Suprapubic skin (tissue), 4 donors: ENCODE results near the gene PNP. TPM values are rescaled to one million over a fixed set of nuclear protein-coding genes. Genes with fewer than 3 reads are reported as not detected.

Experiments
- DNase-seq, 2 donors: peaks; one replicate each; pipeline ENCODE4 v3.0.0-alpha.2; 2019; ENCODE audit warnings: low spot score in 2 of 2
- H3K27ac ChIP-seq: fragments of 200-600 bp; sonication (generic); one replicate; pipeline ENCODE4 v1.5.1; 2019
- H3K27me3 ChIP-seq: fragments of 200-600 bp; sonication (generic); one replicate; pipeline ENCODE4 v1.5.1; 2019
- H3K36me3 ChIP-seq: fragments of 200-600 bp; sonication (generic); one replicate; pipeline ENCODE4 v1.5.1; 2019
- H3K4me1 ChIP-seq: fragments of 200-600 bp; sonication (generic); one replicate; pipeline ENCODE4 v1.5.1; 2019
- H3K4me3 ChIP-seq: fragments of 200-600 bp; sonication (generic); one replicate; pipeline ENCODE4 v1.5.1; 2019; ENCODE audit warnings: mild to moderate bottlenecking
- H3K9me3 ChIP-seq: fragments of 200-600 bp; sonication (generic); one replicate; pipeline ENCODE4 v1.5.1; 2019
- CTCF ChIP-seq, 2 donors: fragments of 200-600 bp in 1 of 2; fragments of 450-650 bp in 1 of 2; sonication (generic) in 1 of 2; IDR thresholded peaks; one replicate each; pipeline ENCODE4 v1.5.1; 2016 to 2019; ENCODE audit warnings: antibody characterized with exemption in 2 of 2, mild to moderate bottlenecking in 1 of 2, moderate library complexity in 1 of 2
- EP300 ChIP-seq: sonication (generic); formaldehyde crosslinking; IDR thresholded peaks from one replicate; pipeline ENCODE4 v1.6.1; 2017; ENCODE audit warnings: antibody characterized with exemption
- POLR2A ChIP-seq, 2 donors: fragments of 450-650 bp; IDR thresholded peaks; one replicate each; pipeline ENCODE4 v1.6.1; 2017; ENCODE audit warnings: antibody characterized with exemption in 2 of 2, mild to moderate bottlenecking in 2 of 2, moderate library complexity in 2 of 2
- POLR2AphosphoS5 ChIP-seq, 3 donors: sonication (generic); formaldehyde crosslinking; IDR thresholded peaks; one replicate each; pipeline ENCODE4 v1.6.1; 2017; ENCODE audit warnings: antibody characterized with exemption in 3 of 3
- WGBS: methylation state at CpG from one replicate; pipeline ENCODE4 v1.1.5; 2018; 5-methylcytosine and 5-hydroxymethylcytosine counted together
- total RNA-seq, 4 donors: library from RNA; depleted of rRNA; stranded (reverse); fragments of >200 nt; gene quantifications; one replicate each; pipeline ENCODE4 v1.1.0, GENCODE V29; 2016

The PNP gene
- total RNA-seq, 4 donors from 2014 or later, result 26.9 to 83.4 (median 52.9) TPM

DNA sequence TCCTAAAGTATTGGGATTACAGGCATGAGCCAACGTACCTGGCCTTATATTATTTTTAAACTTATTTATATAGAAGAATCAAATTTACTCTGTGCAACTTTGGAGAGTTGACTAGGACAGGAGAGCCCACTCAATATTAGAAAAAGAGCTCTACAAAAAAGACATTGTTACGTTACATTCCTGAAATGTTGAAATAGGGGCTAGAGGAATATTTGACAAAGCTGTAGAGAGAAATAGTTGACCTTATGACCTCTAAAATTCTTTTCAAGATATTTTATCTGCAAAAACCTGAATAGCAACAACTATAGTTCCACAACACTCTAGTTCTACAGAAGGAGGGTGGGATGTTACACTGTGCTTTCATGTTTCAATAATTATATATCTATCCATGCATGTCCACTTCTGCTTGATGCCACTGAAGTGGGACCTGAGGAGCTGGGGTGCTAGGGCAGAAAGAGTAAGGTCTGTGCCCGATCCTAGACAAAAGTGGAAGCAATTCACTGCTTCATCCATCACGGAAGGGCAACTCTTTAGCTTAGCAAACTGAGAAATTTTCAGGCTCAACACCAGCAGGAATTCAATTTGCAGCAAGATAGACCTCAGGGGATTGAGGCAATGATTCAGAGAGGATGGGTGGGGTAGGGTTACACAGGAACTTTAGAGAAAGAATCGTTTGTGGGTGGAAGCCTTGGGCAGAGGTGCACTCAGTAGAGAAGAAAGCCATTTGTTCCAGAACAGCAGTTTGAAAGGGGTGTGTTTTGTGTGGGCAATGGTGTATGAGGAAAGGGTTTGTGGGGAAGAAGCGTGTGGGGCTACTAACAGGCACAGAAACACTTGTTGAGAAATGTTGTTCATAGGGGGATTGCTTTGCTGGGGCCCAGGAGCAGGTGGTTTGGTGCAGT lies 20.1 kb downstream of the PNP start:
- Histone ChIP-seq H3K4me3 (no peak overlapping the region), H3K9me3 (no peaks in the 10 kb centered on the region), H3K27me3 (no peaks in the 10 kb centered on the region), H3K27ac (peak overlapping the region; percentile 64), H3K36me3 (no peaks in the 10 kb centered on the region), H3K4me1 (peaks cover 21% of the 10 kb centered on the region)
- TF ChIP-seq CTCF (IDR thresholded peaks at IDR 0.05) (no peak), EP300 (no peak), POLR2A (IDR thresholded peaks at IDR 0.05) (no peak), POLR2AphosphoS5 (IDR thresholded peaks at IDR 0.05) (no peak)
- 42% methylated on average over 6 of the region's 6 CpGs for WGBS
- DNase-seq, result no peak

GRCh38 chr14:20490563-20490962 lies 21.4 kb downstream of the PNP start:
- DNase-seq, result no peak
- Histone ChIP-seq H3K4me1 (peaks cover 30% of the 10 kb centered on the region), H3K4me3 (no peak overlapping the region), H3K36me3 (no peaks in the 10 kb centered on the region), H3K27ac (no peak overlapping the region), H3K9me3 (no peaks in the 10 kb centered on the region), H3K27me3 (no peaks in the 10 kb centered on the region)
- 57% methylated on average over 6 of the region's 6 CpGs for WGBS
- TF ChIP-seq POLR2A (IDR thresholded peaks at IDR 0.05) (no peak), CTCF (IDR thresholded peaks at IDR 0.05) (no peak), EP300 (no peak), POLR2AphosphoS5 (IDR thresholded peaks at IDR 0.05) (no peak)

- H3K4me1 ChIP-seq, result peaks cover 30% of the 10 kb centered on the region
- TF ChIP-seq POLR2AphosphoS5 (IDR thresholded peaks at IDR 0.05), result no peak
- TF ChIP-seq EP300, result no peak
- no peak for TF ChIP-seq POLR2A (IDR thresholded peaks at IDR 0.05)
- TF ChIP-seq CTCF (IDR thresholded peaks at IDR 0.05), result no peak
- DNase-seq, result no peak
- H3K4me3 ChIP-seq, result no peak overlapping the region
- no peak overlapping the region for H3K27ac ChIP-seq
- no peaks in the 10 kb centered on the region for H3K27me3 ChIP-seq
- whole genome bisulfite sequencing, result 97% methylated on average over 4 of the region's 4 CpGs
- no peaks in the 10 kb centered on the region for H3K9me3 ChIP-seq
- H3K36me3 ChIP-seq, result no peaks in the 10 kb centered on the region
These were observed 23.3 kb downstream of the PNP start for GRCh38 chr14:20492486-20492885.

DNA sequence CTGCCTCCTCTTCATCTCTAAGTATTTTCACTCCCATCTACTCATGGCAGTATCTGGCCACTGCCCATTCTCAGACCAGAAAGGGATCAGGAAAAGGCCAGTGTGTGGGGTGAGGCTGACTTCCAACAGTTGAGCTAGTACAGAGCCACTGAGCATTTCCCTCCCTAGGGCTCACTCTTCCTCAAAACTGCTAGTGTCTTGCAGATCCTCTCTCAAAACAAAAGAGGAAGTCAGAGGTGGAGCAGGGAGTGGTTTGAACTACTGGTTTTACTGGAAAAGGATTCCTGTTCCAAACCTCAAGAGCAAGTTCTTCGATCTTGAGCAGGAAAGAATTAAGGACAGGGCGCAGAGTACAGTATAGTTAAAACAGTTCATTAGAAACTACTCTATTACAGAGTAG lies 24.4 kb downstream of the PNP start:
- 18% methylated on average over 2 of the region's 2 CpGs for WGBS
- TF ChIP-seq CTCF (IDR thresholded peaks at IDR 0.05) (no peak), POLR2AphosphoS5 (IDR thresholded peaks at IDR 0.05) (no peak), POLR2A (IDR thresholded peaks at IDR 0.05) (no peak), EP300 (no peak)
- H3K27ac ChIP-seq, result peak overlapping the region; percentile 8
- no peaks in the 10 kb centered on the region for H3K36me3 ChIP-seq
- H3K4me1 ChIP-seq, result peaks cover 30% of the 10 kb centered on the region
- H3K4me3 ChIP-seq, result no peak overlapping the region
- no peaks in the 10 kb centered on the region for H3K9me3 ChIP-seq
- DNase-seq, result no peak
- H3K27me3 ChIP-seq, result no peaks in the 10 kb centered on the region

- peaks cover 24% of the 10 kb centered on the region for H3K4me1 ChIP-seq
- DNase-seq, result no peak
- TF ChIP-seq CTCF (IDR thresholded peaks at IDR 0.05), result no peak
- TF ChIP-seq POLR2AphosphoS5 (IDR thresholded peaks at IDR 0.05), result no peak
- no peak for TF ChIP-seq EP300
These were observed 25.9 kb downstream of the PNP start for GRCh38 chr14:20494935-20495766.

More at GRCh38 chr14:20494935-20495766, 25.9 kb downstream of the PNP start:
- Histone ChIP-seq H3K27me3 (no peaks in the 10 kb centered on the region), H3K27ac (no peak overlapping the region), H3K4me3 (no peak overlapping the region), H3K9me3 (no peaks in the 10 kb centered on the region), H3K36me3 (no peaks in the 10 kb centered on the region)
- WGBS, result 57% methylated on average over 8 of the region's 8 CpGs
